SKM-1 (cell line): Measurements from ENCODE around the gene CA11.

Source experiments
- DNase-seq: peaks from one replicate; lab custom pipeline; 2025; ENCODE audit not compliant: unreplicated experiment; lab: John Stamatoyannopoulos, UW

The CA11 gene

GRCh38 chr19:48588670-48589401 lies 57.2 kb downstream of the CA11 start:
- DNase-seq, result peak; percentile 32
